K562 (cell line): ENCODE results near the gene SOCS2. TPM values are rescaled to one million over a fixed set of nuclear protein-coding genes. Genes with fewer than 3 reads are reported as not detected.
A peak's percentile ranks its signal among the peaks of the same experiment; 100 is the strongest.

Source experiments
- HNRNPLL ChIP-seq: fragments of 200-400 bp; formaldehyde crosslinking; IDR thresholded peaks from 2 replicates; pipeline ENCODE4 v1.6.1; 2017; ENCODE audit warnings: low read length, low read depth, mild to moderate bottlenecking; ENCODE audit not compliant: poor library complexity, severe bottlenecking
- KDM5B ChIP-seq: fragments of 200-600 bp; sonication (generic); IDR thresholded peaks from 2 replicates; pipeline ENCODE4 v1.6.1; 2012; ENCODE audit warnings: low read depth, mild to moderate bottlenecking, moderate library complexity, low read length, control low read depth, inconsistent platforms; ENCODE audit not compliant: insufficient replicate concordance
- NCOR1 ChIP-seq: fragments of 450-650 bp; IDR thresholded peaks from 2 replicates; pipeline ENCODE4 v1.6.1; 2016; ENCODE audit warnings: mild to moderate bottlenecking, moderate library complexity
- RFX1 ChIP-seq: fragments of 450-650 bp; IDR thresholded peaks from 2 replicates; pipeline ENCODE4 v1.6.1; 2016; ENCODE audit warnings: mild to moderate bottlenecking, moderate library complexity
- SMAD3 ChIP-seq: fragments of 450-650 bp; formaldehyde crosslinking; conservative IDR thresholded peaks from 2 replicates; pipeline ENCODE4 v1.4.0; 2020; ENCODE audit warnings: mild to moderate bottlenecking
- STAT5A ChIP-seq: IDR thresholded peaks from 2 replicates; pipeline ENCODE4 v1.6.1; 2012; ENCODE audit warnings: low read length, inconsistent platforms, borderline replicate concordance
- YBX1 ChIP-seq: fragments of 450-650 bp; IDR thresholded peaks from 2 replicates; pipeline ENCODE4 v1.7.1; 2016; ENCODE audit warnings: mild to moderate bottlenecking
- ZNF174 ChIP-seq: fragments of 250-450 bp; sonication (Bioruptor Pico); IDR thresholded peaks from 2 replicates; pipeline ENCODE4 v1.4.0; 2020; ENCODE audit warnings: mild to moderate bottlenecking
- ZNF217 ChIP-seq: sonication (generic); formaldehyde crosslinking; IDR thresholded peaks from 2 replicates; pipeline ENCODE4 v1.8.0; 2022; ENCODE audit warnings: mild to moderate bottlenecking, missing genetic modification reagents
- ZNF436 ChIP-seq: fragments of 250-450, 450-650 bp; sonication (Bioruptor Pico); formaldehyde crosslinking; IDR thresholded peaks from 2 replicates; pipeline ENCODE4 v1.7.0; 2020; ENCODE audit warnings: mild to moderate bottlenecking
- polyA plus RNA-seq, 8 experiments: library from polyadenylated mRNA; depleted of rRNA in 4 of 8; stranded (reverse) in 5 of 8; unstranded in 3 of 8; fragments of >200 nt; fragmentation: Nextera tagmentation in 2 of 8; fragmentation: Illumina TruSeq in 1 of 8; extraction: Ambion mirVana in 2 of 8; extraction: Trizol in 1 of 8; gene quantifications; 2 replicates each; pipeline versions ENCODE4 v1.2.1 to v1.2.3, GENCODE V29; 2011 to 2014; ENCODE audit warnings: inconsistent platforms in 1 of 8, missing spikeins in 1 of 8
- total RNA-seq, 7 experiments: library from RNA; depleted of rRNA in 6 of 7; stranded (reverse); fragments of >200 nt in 6 of 7; fragmentation: Illumina TruSeq in 2 of 7; extraction: Trizol in 2 of 7; gene quantifications; 2 replicates each; pipeline versions ENCODE4 v1.2.1 to v1.2.3, GENCODE V29; 2011 to 2021; ENCODE audit warnings: low replicate concordance in 1 of 7
- TF ChIP-seq, protein P1 (sequence below), 2 experiments: fragments of 450-650 bp; IDR thresholded peaks; 2 replicates each; pipeline ENCODE4 v1.6.1; 2018; ENCODE audit warnings: mild to moderate bottlenecking in 2 of 2, low read depth in 1 of 2; ENCODE audit not compliant: partially characterized antibody in 2 of 2
- TF ChIP-seq, protein P2 (sequence below): fragments of 450-650 bp; IDR thresholded peaks from 2 replicates; pipeline ENCODE4 v1.6.1; 2016; ENCODE audit warnings: low read depth
- TF ChIP-seq, protein P3 (sequence below): fragments of 450-650 bp; formaldehyde crosslinking; IDR thresholded peaks from 2 replicates; pipeline ENCODE4 v1.4.0; 2022; ENCODE audit warnings: mild to moderate bottlenecking, moderate library complexity

Gene SOCS2
- total and polyA plus RNA-seq, 9 of the 15 experiments (the other 6 are each of a cell fraction or from before 2014, with no cell fraction given): 37.0 to 162 (median 98.7) TPM

DNA sequence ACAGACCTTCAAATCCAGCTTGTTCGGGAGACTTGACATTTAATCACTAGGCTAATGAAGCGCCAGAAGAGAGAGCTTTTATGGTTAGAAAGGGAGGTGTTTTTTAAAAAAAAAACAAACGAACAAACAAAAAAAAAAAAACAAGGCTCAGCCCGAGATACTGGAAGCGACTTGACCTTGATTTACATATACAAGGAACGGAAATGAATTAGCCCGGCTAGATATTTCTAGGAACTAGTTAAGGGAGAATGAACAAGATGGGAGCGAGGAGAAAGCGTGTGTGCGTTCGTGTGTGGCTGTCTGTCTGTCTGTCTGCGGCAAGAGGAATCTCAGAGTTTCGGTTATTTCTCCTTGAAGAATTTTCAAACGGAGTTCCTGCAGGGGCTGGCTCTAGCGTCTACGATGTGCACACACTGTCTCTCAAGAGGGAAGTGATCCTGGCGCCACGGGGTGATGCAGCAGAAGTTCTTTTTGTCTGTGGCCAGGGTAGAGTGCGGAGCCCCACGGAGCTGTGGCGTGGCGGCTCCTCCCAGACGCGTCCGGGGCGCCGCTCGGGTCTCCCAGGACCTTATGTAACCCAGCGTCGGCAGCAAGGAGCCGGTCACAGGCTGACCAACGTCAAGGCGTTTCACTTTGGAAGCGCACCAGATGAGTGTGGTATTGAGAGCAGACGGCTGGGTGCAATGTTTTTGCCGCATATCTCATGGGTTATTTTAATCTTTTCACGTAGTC lies 18.8 kb downstream of the SOCS2 start (continued):
- 0 out of 2 replicates have a peak, but pooled peaks have one; percentile 37 for TF ChIP-seq SMAD3 (CRISPR knock-in tag)
- no peak for TF ChIP-seq RFX1
- TF ChIP-seq, protein P1, sequence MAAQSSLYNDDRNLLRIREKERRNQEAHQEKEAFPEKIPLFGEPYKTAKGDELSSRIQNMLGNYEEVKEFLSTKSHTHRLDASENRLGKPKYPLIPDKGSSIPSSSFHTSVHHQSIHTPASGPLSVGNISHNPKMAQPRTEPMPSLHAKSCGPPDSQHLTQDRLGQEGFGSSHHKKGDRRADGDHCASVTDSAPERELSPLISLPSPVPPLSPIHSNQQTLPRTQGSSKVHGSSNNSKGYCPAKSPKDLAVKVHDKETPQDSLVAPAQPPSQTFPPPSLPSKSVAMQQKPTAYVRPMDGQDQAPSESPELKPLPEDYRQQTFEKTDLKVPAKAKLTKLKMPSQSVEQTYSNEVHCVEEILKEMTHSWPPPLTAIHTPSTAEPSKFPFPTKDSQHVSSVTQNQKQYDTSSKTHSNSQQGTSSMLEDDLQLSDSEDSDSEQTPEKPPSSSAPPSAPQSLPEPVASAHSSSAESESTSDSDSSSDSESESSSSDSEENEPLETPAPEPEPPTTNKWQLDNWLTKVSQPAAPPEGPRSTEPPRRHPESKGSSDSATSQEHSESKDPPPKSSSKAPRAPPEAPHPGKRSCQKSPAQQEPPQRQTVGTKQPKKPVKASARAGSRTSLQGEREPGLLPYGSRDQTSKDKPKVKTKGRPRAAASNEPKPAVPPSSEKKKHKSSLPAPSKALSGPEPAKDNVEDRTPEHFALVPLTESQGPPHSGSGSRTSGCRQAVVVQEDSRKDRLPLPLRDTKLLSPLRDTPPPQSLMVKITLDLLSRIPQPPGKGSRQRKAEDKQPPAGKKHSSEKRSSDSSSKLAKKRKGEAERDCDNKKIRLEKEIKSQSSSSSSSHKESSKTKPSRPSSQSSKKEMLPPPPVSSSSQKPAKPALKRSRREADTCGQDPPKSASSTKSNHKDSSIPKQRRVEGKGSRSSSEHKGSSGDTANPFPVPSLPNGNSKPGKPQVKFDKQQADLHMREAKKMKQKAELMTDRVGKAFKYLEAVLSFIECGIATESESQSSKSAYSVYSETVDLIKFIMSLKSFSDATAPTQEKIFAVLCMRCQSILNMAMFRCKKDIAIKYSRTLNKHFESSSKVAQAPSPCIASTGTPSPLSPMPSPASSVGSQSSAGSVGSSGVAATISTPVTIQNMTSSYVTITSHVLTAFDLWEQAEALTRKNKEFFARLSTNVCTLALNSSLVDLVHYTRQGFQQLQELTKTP (IDR thresholded peaks at IDR 0.05; ENCODE audit: low read depth in 1 of 2, partially characterized antibody in 2 of 2): peak; percentile 80 to 82
- TF ChIP-seq ZNF217 (CRISPR knock-in tag): no peak
- no peak for TF ChIP-seq YBX1
- TF ChIP-seq NCOR1: peak; percentile 81
- TF ChIP-seq ZNF436 (CRISPR knock-in tag): no peak
- TF ChIP-seq, protein P2, sequence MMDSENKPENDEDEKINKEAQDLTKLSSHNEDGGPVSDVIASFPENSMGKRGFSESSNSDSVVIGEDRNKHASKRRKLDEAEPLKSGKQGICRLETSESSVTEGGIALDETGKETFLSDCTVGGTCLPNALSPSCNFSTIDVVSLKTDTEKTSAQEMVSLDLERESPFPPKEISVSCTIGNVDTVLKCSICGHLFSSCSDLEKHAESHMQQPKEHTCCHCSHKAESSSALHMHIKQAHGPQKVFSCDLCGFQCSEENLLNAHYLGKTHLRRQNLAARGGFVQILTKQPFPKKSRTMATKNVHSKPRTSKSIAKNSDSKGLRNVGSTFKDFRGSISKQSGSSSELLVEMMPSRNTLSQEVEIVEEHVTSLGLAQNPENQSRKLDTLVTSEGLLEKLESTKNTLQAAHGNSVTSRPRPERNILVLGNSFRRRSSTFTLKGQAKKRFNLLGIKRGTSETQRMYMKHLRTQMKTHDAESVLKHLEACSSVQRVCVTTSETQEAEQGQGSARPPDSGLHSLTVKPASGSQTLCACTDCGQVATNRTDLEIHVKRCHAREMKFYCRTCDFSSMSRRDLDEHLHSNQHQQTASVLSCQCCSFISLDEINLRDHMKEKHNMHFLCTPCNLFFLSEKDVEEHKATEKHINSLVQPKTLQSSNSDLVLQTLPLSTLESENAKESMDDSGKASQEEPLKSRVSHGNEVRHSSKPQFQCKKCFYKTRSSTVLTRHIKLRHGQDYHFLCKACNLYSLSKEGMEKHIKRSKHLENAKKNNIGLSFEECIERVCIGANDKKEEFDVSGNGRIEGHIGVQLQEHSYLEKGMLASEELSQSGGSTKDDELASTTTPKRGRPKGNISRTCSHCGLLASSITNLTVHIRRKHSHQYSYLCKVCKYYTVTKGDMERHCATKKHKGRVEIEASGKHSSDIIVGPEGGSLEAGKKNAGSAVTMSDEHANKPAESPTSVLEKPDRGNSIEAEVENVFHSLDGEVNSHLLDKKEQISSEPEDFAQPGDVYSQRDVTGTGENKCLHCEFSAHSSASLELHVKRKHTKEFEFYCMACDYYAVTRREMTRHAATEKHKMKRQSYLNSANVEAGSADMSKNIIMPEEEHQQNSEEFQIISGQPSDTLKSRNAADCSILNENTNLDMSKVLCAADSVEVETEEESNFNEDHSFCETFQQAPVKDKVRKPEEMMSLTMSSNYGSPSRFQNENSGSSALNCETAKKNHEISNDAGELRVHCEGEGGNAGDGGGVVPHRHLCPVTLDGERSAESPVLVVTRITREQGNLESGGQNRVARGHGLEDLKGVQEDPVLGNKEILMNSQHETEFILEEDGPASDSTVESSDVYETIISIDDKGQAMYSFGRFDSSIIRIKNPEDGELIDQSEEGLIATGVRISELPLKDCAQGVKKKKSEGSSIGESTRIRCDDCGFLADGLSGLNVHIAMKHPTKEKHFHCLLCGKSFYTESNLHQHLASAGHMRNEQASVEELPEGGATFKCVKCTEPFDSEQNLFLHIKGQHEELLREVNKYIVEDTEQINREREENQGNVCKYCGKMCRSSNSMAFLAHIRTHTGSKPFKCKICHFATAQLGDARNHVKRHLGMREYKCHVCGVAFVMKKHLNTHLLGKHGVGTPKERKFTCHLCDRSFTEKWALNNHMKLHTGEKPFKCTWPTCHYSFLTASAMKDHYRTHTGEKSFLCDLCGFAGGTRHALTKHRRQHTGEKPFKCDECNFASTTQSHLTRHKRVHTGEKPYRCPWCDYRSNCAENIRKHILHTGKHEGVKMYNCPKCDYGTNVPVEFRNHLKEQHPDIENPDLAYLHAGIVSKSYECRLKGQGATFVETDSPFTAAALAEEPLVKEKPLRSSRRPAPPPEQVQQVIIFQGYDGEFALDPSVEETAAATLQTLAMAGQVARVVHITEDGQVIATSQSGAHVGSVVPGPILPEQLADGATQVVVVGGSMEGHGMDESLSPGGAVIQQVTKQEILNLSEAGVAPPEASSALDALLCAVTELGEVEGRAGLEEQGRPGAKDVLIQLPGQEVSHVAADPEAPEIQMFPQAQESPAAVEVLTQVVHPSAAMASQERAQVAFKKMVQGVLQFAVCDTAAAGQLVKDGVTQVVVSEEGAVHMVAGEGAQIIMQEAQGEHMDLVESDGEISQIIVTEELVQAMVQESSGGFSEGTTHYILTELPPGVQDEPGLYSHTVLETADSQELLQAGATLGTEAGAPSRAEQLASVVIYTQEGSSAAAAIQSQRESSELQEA: no peak
- no peak for TF ChIP-seq ZNF174
- no peak for TF ChIP-seq STAT5A
- peak; percentile 42 for TF ChIP-seq HNRNPLL
- TF ChIP-seq, protein P3, sequence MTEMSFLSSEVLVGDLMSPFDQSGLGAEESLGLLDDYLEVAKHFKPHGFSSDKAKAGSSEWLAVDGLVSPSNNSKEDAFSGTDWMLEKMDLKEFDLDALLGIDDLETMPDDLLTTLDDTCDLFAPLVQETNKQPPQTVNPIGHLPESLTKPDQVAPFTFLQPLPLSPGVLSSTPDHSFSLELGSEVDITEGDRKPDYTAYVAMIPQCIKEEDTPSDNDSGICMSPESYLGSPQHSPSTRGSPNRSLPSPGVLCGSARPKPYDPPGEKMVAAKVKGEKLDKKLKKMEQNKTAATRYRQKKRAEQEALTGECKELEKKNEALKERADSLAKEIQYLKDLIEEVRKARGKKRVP: no peak
- TF ChIP-seq KDM5B: peak; percentile 93
